ENCODE measurements around the gene KRT7.

Gene KRT7

GRCh38 chr12:52232674-52233461, at the start of gene KRT7:
KRT7 (plus strand) TSS chr12:52233243; CDS start chr12:52233297, 54 bp downstream.
- no peak for DNase-seq (ENCODE audit: low read depth in 2 of 3, low spot score in 2 of 3)

GRCh38 chr12:52183544-52183910, 49.5 kb upstream of the KRT7 start:
- DNase-seq (ENCODE audit: low read depth in 2 of 3, low spot score in 2 of 3), result no peak

GRCh38 chr12:52183971-52184370, 49.1 kb upstream of the KRT7 start:
- no peak for DNase-seq (ENCODE audit: low read depth in 2 of 3, low spot score in 2 of 3)

GRCh38 chr12:52184813-52185212, 48.2 kb upstream of the KRT7 start:
- no peak for DNase-seq (ENCODE audit: low read depth in 2 of 3, low spot score in 2 of 3)

- DNase-seq (ENCODE audit: low read depth in 2 of 3, low spot score in 2 of 3), result no peak
Observed at GRCh38 chr12:52185400-52185967, 47.6 kb upstream of the KRT7 start.

GRCh38 chr12:52186118-52186840, 46.8 kb upstream of the KRT7 start:
- DNase-seq (ENCODE audit: low read depth in 2 of 3, low spot score in 2 of 3), result no peak

GRCh38 chr12:52187206-52187605, 45.8 kb upstream of the KRT7 start:
- no peak for DNase-seq (ENCODE audit: low read depth in 2 of 3, low spot score in 2 of 3)

GRCh38 chr12:52187640-52188039, 45.4 kb upstream of the KRT7 start:
- DNase-seq (ENCODE audit: low read depth in 2 of 3, low spot score in 2 of 3), result no peak

- DNase-seq (ENCODE audit: low read depth in 2 of 3, low spot score in 2 of 3), result no peak
Observed at GRCh38 chr12:52188658-52189057, 44.4 kb upstream of the KRT7 start.

- DNase-seq (ENCODE audit: low read depth in 2 of 3, low spot score in 2 of 3), result no peak
Observed at GRCh38 chr12:52189376-52190174, 43.5 kb upstream of the KRT7 start.

- no peak for DNase-seq (ENCODE audit: low read depth in 2 of 3, low spot score in 2 of 3)
Observed at GRCh38 chr12:52190860-52191729, 41.9 kb upstream of the KRT7 start.

- DNase-seq (ENCODE audit: low read depth in 2 of 3, low spot score in 2 of 3), result no peak
Observed at GRCh38 chr12:52191841-52192791, 40.9 kb upstream of the KRT7 start, which contains the start of gene KRT80. KRT80 (minus strand) TSS chr12:52192014; CDS start chr12:52191902, 112 bp downstream.

- DNase-seq (ENCODE audit: low read depth in 2 of 3, low spot score in 2 of 3), result no peak
Observed at GRCh38 chr12:52193532-52193931, 39.5 kb upstream of the KRT7 start.

GRCh38 chr12:52193991-52194390, 39.1 kb upstream of the KRT7 start:
- DNase-seq (ENCODE audit: low read depth in 2 of 3, low spot score in 2 of 3), result no peak

- DNase-seq (ENCODE audit: low read depth in 2 of 3, low spot score in 2 of 3), result no peak
Observed at GRCh38 chr12:52195065-52195730, 37.8 kb upstream of the KRT7 start.

- DNase-seq (ENCODE audit: low read depth in 2 of 3, low spot score in 2 of 3), result no peak
Observed at GRCh38 chr12:52197371-52198231, 35.4 kb upstream of the KRT7 start.

- DNase-seq (ENCODE audit: low read depth in 2 of 3, low spot score in 2 of 3), result no peak
Observed at GRCh38 chr12:52198454-52199215, 34.4 kb upstream of the KRT7 start.
